Tibial artery (tissue), 4 donors: ENCODE measurements around the gene NEUROD6.

Source experiments
- DNase-seq, 2 donors: peaks; one replicate each; pipeline ENCODE4 v3.0.0-alpha.2; 2019
- H3K27ac ChIP-seq, 2 donors: fragments of 200-600 bp; sonication (generic) in 1 of 2; 1 replicate in 1 of 2; 2 replicates in 1 of 2; pipeline ENCODE4 v1.5.1; 2018 to 2019; ENCODE audit warnings: mild to moderate bottlenecking in 1 of 2
- H3K27me3 ChIP-seq, 2 donors: fragments of 200-600 bp; sonication (generic) in 1 of 2; one replicate each; pipeline versions ENCODE4 v1.5.1 to v1.6.0; 2016 to 2019
- H3K36me3 ChIP-seq, 3 donors: fragments of 200-600 bp; sonication (generic) in 2 of 3; one replicate each; pipeline ENCODE4 v1.5.1; 2016 to 2019; ENCODE audit warnings: mild to moderate bottlenecking in 2 of 3
- H3K4me1 ChIP-seq, 4 donors: fragments of 200-600 bp; sonication (generic) in 2 of 4; 1 replicate in 3 of 4; 2 replicates in 1 of 4; pipeline ENCODE4 v1.5.1; 2016 to 2019
- H3K4me3 ChIP-seq, 2 donors: fragments of 200-600 bp; sonication (generic) in 1 of 2; 1 replicate in 1 of 2; 2 replicates in 1 of 2; pipeline ENCODE4 v1.5.1; 2018 to 2019; ENCODE audit warnings: mild to moderate bottlenecking in 2 of 2
- H3K9me3 ChIP-seq, 3 donors: fragments of 200-600 bp; sonication (generic) in 1 of 3; one replicate each; pipeline ENCODE4 v1.5.1; 2016 to 2019
- CTCF ChIP-seq, 2 experiments: fragments of 200-600 bp in 1 of 2; fragments of 450-650 bp in 1 of 2; IDR thresholded peaks; one replicate each; pipeline ENCODE4 v1.5.1; 2017 to 2019; ENCODE audit warnings: antibody characterized with exemption in 2 of 2, mild to moderate bottlenecking in 1 of 2, moderate library complexity in 1 of 2
- intact Hi-C: fragments of 100-400 bp; cut with DNase I; formaldehyde crosslinking; loops from one replicate; pipeline ENCODE4 v1.15.0; 2023; ENCODE audit warnings: low total_unique reads

The NEUROD6 gene

DNA sequence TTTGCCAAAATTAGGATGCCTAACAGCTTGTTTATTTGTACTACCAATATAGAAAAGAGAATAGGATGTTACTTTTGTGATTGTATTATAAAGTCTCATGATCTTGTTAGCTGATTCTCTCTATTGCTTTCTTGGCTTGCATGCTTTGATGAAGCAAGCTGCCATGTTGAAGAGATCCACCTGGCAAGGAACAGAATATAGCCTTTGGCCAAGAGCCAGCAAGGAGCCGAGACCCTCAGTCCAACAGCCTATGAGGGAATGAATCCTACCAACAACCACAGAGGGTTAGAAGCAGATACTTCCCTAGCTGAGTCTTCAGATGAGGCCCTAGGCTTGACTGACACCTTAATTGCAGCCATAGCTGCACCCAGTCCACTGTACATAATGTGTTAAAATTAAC is 41.2 kb downstream of the NEUROD6 start:
- no peak for TF ChIP-seq CTCF (IDR thresholded peaks at IDR 0.05)
- intact Hi-C loops: no loop called here
- Histone ChIP-seq H3K27me3 (no peaks in the 10 kb centered on the region), H3K36me3 (no peaks in the 10 kb centered on the region), H3K4me1 (no peaks in the 10 kb centered on the region), H3K27ac (no peak overlapping the region), H3K4me3 (no peak overlapping the region), H3K9me3 (no peaks in the 10 kb centered on the region)
- no peak for DNase-seq

- no peaks in the 10 kb centered on the region for H3K27me3 ChIP-seq
- no peaks in the 10 kb centered on the region for H3K36me3 ChIP-seq
- no peaks in the 10 kb centered on the region for H3K4me1 ChIP-seq
- no peak for DNase-seq
- H3K9me3 ChIP-seq: peaks cover 0 to 3% (median 0%) of the 10 kb centered on the region in 3 donors
- no peak overlapping the region for H3K27ac ChIP-seq
- TF ChIP-seq CTCF (IDR thresholded peaks at IDR 0.05): no peak
- H3K4me3 ChIP-seq: no peak overlapping the region
- intact Hi-C loops: no loop called here
Observed at GRCh38 chr7:31290601-31291000, 49.9 kb downstream of the NEUROD6 start.
